Fibroblast of upper back skin (primary cell): ENCODE measurements around the gene FAM174C.

Experiments used
- DNase-seq: peaks from one replicate; pipeline ENCODE4 v3.0.0-alpha.2; 2013

Gene FAM174C

GRCh38 chr19:1275260-1275975 is at the start of gene FAM174C:
FAM174C (plus strand) TSS chr19:1275530; CDS start chr19:1275550, 20 bp downstream.
- DNase-seq, result peak; percentile 97

GRCh38 chr19:1226227-1226518 is 49.2 kb upstream of the FAM174C start:
- DNase-seq, result no peak

- DNase-seq, result no peak
These were observed 48.6 kb upstream of the FAM174C start for GRCh38 chr19:1226522-1227303.

DNA sequence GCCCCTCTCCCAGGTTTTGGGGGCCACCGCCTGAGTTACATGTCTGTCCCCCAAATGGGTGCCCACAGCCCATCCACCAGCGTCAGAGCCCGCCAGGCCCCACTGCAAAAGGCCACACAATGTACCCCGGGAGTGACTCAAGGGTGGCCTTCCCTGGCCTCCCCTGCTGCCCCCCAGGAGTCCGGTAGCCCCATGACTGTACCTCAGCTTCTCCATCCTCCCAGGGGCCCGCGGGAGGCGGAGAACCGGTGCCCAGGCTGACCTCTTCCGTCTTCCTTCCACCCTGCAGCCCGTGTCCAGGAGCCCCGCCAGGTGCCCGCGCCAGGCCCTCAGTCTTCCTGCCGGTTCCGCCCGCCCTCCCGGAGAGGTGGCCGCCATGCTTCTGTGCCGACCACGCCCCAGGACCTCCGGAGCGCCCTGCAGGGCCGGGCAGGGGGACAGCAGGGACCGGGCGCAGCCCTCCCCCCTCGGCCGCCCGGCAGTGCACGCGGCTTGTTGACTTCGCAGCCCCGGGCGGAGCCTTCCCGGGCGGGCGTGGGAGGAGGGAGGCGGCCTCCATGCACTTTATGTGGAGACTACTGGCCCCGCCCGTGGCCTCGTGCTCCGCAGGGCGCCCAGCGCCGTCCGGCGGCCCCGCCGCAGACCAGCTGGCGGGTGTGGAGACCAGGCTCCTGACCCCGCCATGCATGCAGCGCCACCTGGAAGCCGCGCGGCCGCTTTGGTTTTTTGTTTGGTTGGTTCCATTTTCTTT is 47.9 kb upstream of the FAM174C start:
- no peak for DNase-seq

GRCh38 chr19:1228161-1228957 is 47.0 kb upstream of the FAM174C start:
- no peak for DNase-seq

DNA sequence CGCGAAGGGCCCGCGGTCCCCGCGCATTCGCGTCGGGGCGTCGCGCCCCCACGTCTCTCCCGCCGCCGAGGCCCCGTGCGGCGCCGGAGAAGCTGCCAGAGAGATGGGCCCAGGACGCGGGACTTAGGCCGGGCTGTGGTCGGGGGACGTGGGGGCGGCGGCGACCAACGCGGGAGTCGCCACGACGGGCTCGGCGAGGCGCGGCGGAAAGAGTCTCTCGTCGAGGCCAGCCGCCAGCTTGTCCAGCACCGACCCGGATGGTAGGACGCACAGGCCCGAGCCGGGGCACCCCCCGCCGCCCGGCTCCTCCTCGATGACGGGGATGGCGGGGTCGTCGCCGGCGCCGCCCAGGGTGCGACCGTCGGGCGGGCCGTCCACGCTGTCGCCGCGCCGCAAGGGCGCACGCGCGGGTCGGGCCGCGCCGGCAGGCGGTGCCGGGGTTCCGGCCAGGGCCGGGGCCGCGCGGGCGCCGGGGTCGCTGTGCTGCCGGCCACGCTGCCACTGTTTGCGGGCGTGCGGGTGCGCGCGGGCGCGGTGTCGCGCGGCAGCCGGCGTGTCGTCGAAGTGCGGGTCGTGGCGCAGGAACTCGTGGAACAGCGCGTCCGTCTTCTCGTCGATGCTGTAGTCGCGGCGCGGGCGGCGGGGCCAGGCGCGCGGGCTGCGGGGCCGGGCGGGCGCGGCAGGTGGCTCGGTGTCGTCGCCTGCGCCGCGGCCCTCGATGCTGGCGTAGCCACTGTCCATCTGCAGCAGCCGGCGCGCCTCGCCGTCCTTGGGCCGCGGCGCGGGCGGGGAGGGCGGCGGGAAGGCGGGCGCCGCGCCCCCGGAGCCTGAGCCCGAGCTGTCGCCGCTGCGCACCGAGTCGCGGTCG is 46.0 kb upstream of the FAM174C start:
- no peak for DNase-seq

- no peak for DNase-seq
These were observed 45.2 kb upstream of the FAM174C start for GRCh38 chr19:1229924-1230782.

DNA sequence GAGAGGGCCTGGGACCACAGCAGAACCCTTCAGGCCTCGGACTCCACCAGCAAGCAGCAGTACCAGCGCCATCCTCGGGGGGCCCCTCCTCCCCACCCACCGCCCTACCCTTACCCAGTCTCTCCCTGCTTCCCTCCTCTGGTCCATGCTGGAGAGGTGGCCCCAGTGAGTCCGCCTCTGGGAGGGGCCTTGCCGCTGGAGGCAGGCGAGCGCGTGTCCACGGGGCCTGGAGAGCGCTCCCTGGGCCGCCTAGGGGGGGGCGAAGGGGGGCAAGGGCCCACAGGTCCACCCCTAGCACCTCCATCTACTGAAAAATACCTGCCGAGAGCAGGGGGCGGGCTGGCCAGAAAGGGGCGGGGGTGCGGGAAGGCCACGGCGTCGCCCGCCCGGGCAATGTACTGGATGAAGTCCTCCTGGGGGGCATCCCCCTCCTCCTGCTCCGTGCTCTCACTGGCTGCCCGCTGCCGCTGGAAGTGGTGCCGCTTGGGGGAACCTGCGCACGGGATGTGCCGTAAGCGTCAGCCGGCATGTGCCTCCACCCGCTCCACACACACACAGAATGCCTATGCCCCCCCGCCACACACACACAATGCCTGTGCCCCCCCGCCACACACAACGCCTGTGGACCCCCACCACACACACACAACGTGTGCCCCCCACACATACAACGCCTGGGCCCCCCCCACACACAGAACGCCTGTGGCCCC is 44.4 kb upstream of the FAM174C start:
- no peak for DNase-seq

- no peak for DNase-seq
These were observed 43.3 kb upstream of the FAM174C start for GRCh38 chr19:1231729-1232637.

DNA sequence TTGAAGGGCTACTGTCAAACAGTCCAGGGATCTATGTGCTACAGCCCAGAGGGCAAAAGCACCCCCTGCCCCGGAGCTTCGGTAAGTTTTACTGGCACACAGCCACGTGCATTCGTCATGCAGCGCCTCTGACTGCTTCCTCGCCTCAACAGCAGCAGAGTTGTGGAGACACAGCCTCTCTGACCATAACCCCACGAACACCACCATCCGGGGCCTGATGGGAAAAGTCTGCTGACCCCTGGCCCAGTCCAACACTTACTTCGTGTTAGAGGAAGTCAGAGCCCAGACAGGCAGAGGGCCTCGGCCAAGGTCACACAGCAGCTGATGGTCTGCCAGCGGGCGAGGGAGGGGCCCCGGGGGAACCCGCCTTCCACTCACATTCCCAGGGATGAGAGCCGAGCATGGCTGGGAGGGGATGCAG is 42.7 kb upstream of the FAM174C start:
- DNase-seq, result peak; percentile 59

- DNase-seq, result no peak
These were observed 42.1 kb upstream of the FAM174C start for GRCh38 chr19:1233115-1233667.

DNA sequence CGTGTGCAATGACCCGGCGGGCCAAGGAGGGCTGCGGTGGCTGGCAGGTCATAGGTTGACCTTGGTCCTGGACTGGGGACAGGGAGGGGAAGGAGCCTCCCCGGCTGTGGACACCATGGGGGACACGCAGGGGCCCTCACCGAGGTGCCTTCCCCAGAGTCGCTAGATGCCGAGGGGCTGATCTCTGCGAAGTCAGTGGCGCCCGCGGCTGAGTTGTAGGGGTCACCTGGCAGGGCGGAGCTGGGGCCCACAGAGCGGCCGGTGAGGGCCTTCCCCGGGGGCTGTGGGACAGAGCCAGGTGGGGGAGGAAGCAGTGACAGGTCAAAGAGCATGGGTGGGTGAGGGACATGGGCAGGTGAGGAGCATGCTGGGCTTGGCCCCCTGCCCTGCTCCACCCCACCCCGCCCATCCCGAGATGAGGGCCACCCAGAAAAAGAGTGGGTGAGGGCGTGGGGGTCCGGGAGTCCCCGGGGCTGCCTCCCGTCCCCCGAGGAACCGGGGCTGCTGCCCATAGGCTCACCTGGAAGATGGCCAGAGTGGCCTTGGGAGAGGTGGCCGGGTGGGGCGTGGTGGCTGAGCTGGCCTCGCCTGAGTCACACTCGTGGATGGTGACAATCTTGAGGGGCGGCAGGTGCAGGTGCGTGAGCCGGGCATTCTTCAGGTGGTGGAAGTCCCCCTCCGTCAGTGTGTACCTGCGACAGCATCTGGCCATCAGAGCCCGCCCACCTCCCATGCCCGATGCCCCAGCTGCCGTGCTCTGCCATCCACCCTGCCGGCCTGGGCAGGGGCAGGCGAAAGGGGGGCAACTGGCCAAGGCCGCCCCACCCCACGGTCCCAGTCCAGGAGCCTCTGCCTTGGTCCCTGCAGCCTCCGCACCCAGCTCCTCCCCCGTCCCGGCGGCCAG is 41.0 kb upstream of the FAM174C start:
- DNase-seq, result no peak

GRCh38 chr19:1234955-1235380 is 40.4 kb upstream of the FAM174C start:
- no peak for DNase-seq

DNA sequence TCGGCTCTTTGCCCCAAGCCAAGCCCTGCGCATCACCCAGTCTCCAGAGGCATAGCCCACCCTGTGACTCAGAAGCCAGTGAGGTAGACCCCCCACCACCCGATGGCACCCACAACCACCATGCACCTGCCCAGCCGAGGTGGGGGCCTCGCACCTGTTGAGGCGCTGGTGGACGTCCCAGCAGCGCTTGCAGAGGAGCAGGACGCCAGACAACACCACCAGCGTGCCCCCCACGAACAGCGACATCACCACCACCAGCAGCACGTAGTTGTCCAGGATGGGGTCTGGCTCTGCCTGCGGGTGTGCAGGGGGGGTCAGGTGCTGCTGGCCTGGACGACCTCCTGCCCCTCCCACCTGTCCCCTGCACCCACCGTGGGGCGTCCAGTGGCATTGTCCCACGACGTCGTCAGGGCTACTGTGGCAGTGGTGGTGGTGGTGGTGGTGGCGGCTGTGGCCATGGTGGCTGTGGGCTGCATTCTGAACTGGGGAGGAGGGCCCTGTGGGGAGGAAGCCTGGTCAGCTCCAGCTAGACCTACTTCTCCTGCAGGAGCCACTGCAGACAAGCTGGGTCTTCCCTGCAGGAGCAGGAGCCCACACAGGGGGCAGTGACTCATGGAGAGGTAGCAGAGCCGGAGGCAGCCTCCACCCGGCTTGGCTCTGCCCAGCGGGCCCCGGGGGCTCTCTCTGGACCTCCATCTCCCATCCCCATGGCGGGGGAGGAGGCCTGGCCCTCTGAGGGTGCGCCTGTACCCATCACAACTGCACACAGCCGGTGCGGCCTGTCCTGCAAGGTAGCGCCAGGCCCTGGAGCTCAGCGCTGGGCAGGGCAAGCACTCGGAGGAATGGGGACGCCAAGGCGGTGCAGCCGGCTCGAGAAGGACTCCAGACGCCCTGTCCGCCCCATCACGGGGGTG is 39.4 kb upstream of the FAM174C start:
- DNase-seq, result peak; percentile 47

GRCh38 chr19:1236576-1236975 is 38.8 kb upstream of the FAM174C start:
- no peak for DNase-seq

- no peak for DNase-seq
These were observed 38.2 kb upstream of the FAM174C start for GRCh38 chr19:1237027-1237659.
